NCI-H2029 treated with DMSO at 0.1 percent for 48 hours (cell line): Measurements from ENCODE around the gene TUFM.
"Not testable (repeated sequence)": the region's sequence is repeated elsewhere in the genome, so short reads cannot be mapped to it uniquely, and the experiment has no call there.

Experiments
- DNase-seq: peaks from one replicate; lab custom pipeline; 2025; lab: John Stamatoyannopoulos, UW

TUFM gene

GRCh38 chr16:28838558-28838918 is 7.6 kb downstream of the TUFM start:
- no peak for DNase-seq

GRCh38 chr16:28837672-28838557 is 8.2 kb downstream of the TUFM start:
- no peak for DNase-seq

GRCh38 chr16:28836761-28837064 is 9.4 kb downstream of the TUFM start:
- DNase-seq, result no peak

GRCh38 chr16:28835864-28836760 is 10.0 kb downstream of the TUFM start:
- no peak for DNase-seq

- no peak for DNase-seq
These were observed 11.0 kb downstream of the TUFM start for GRCh38 chr16:28834873-28835863.

- DNase-seq, result no peak
These were observed 11.8 kb downstream of the TUFM start for GRCh38 chr16:28834349-28834748.

- DNase-seq, result no peak
These were observed 15.6 kb downstream of the TUFM start for GRCh38 chr16:28830531-28830930.

- DNase-seq, result no peak
These were observed 16.4 kb downstream of the TUFM start for GRCh38 chr16:28829747-28830146.

- DNase-seq, result no peak
These were observed 20.0 kb downstream of the TUFM start for GRCh38 chr16:28826141-28826540.

GRCh38 chr16:28824717-28824973 is 21.5 kb downstream of the TUFM start:
- DNase-seq, result no peak

- peak; percentile 92 for DNase-seq
These were observed 22.1 kb downstream of the TUFM start for GRCh38 chr16:28823873-28824716.

GRCh38 chr16:28823291-28823872 is 22.8 kb downstream of the TUFM start:
- DNase-seq, result no peak

GRCh38 chr16:28822520-28823290 is 23.4 kb downstream of the TUFM start, which contains the start of gene ATXN2L:
Gene ATXN2L, plus strand, starts transcription at chr16:28822999. Its CDS starts 261 bp downstream, at chr16:28823260.
- DNase-seq, result peak; percentile 57

GRCh38 chr16:28821874-28822519 is 24.2 kb downstream of the TUFM start:
- DNase-seq, result no peak

- DNase-seq, result not testable (repeated sequence)
These were observed 25.6 kb downstream of the TUFM start for GRCh38 chr16:28820546-28820945.

GRCh38 chr16:28820016-28820415 is 26.1 kb downstream of the TUFM start:
- no peak for DNase-seq

- not testable (repeated sequence) for DNase-seq
These were observed 38.6 kb downstream of the TUFM start for GRCh38 chr16:28807445-28808120.

GRCh38 chr16:28802235-28803019 is 43.7 kb downstream of the TUFM start:
- peak; percentile 14 for DNase-seq
